Cardiac fibroblast (primary cell): Measurements from ENCODE around the gene CLTB.

Source experiments
- DNase-seq, 2 donors: peaks; one replicate each; pipeline versions ENCODE4 v3.0.0 to v3.0.0-alpha.2; 2010; ENCODE audit warnings: low read depth in 2 of 2
- H3K4me3 ChIP-seq, 2 donors: replicated peaks in 1 of 2; 1 replicate in 1 of 2; 2 replicates in 1 of 2; pipeline ENCODE4 v1.5.1; 2011; ENCODE audit warnings: low read depth in 2 of 2, low read length in 2 of 2, mild to moderate bottlenecking in 2 of 2, moderate library complexity in 1 of 2
- TF ChIP-seq, protein P1 (sequence below): IDR thresholded peaks from one replicate; pipeline ENCODE4 v1.5.1; 2011; ENCODE audit warnings: low read depth, mild to moderate bottlenecking, low read length, inconsistent platforms

CLTB gene

DNA sequence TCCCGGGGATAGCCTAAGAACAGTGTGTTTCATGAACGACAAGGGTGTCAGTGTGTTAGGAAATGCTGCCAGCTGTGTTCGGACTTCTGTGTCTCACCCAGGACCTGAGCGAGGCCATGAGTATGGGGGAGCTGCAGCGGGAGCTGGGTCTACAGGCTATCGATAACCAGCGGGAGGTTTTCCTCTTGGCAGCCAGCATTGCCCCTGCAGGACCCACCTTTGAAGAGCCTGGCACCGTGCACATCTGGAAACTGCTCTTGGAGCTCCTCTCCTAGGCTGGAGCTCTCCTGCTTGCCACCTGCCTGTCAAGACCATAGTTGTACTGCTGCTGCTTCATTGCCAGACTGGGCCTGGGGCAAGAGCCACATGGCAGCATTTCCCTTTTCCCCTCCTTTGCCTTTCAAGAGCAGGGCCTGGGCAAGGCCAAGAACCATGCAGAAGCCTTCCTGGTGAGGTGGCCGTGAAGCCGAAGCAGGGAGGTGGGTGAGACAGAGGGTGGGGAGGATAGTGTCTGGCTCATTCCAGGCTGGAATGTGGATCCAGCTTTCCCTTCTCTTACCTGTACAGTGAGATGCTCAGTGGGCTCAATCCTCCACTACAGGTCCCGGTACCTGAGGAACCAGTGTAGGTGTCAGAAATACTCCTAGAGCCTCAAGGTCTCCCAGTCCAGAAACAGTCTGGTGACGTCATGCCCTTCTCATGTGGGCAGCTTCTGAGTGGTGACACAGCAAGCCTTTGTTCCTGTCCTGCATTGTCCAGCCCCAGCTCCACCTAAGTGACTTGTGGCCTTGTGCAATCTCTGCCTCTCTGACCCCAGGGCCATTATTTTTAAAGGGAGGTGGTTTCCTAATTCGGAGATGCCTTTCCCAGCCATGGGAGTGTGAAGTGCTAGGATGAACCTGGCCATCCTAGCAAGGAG, 44.5 kb downstream of the CLTB start:
- TF ChIP-seq, protein P1, sequence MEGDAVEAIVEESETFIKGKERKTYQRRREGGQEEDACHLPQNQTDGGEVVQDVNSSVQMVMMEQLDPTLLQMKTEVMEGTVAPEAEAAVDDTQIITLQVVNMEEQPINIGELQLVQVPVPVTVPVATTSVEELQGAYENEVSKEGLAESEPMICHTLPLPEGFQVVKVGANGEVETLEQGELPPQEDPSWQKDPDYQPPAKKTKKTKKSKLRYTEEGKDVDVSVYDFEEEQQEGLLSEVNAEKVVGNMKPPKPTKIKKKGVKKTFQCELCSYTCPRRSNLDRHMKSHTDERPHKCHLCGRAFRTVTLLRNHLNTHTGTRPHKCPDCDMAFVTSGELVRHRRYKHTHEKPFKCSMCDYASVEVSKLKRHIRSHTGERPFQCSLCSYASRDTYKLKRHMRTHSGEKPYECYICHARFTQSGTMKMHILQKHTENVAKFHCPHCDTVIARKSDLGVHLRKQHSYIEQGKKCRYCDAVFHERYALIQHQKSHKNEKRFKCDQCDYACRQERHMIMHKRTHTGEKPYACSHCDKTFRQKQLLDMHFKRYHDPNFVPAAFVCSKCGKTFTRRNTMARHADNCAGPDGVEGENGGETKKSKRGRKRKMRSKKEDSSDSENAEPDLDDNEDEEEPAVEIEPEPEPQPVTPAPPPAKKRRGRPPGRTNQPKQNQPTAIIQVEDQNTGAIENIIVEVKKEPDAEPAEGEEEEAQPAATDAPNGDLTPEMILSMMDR = no peak
- H3K4me3 ChIP-seq = no peak overlapping the region
- peak in 1 of 2 donors; percentile 45 for DNase-seq

GRCh38 chr5:176369934-176370711, 46.2 kb downstream of the CLTB start:
- no peak for DNase-seq
- TF ChIP-seq, protein P1 = no peak
- no peak overlapping the region for H3K4me3 ChIP-seq

- DNase-seq = no peak
- no peak overlapping the region for H3K4me3 ChIP-seq
- TF ChIP-seq, protein P1 = no peak
Measured at GRCh38 chr5:176368726-176369125, 47.6 kb downstream of the CLTB start.

DNA sequence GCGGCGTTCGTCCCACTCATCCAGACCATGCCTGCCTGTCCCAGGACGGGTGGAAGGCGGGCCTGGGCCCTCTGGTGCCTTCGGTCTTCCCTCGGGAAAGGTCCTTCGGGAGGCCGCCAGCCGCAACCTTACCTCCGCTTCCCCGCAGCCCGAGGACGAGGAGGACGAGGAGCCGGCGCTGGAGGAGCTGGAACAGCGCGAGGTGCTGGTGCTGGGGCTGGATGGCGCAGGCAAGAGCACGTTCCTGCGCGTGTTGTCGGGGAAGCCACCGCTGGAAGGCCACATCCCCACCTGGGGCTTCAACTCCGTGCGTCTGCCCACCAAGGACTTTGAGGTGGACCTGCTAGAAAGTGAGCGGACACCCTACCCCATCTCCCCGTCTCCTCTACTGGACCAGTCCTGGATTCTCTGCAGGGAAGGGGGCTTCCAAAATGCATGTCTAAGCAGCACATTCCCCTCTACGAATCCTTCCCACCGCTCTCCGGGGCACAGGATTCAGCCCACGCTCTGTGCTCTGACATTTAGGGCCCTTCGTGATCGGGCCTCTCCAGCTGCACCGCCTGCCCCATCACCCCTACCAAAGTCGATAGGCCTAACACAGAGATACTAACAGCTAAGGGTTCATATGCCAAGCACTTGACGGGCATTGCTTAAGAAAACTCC, 50.0 kb downstream of the CLTB start:
- peak overlapping the region; percentile 58 to 65 for H3K4me3 ChIP-seq
- DNase-seq = no peak
- TF ChIP-seq, protein P1 = no peak

- peak; percentile 50 to 54 for DNase-seq
- peak within 1 kb of the TSS; percentile 58 to 65 for H3K4me3 ChIP-seq
- TF ChIP-seq, protein P1 = no peak
Measured at GRCh38 chr5:176365351-176366231, 50.7 kb downstream of the CLTB start, which contains the start of gene ARL10. TSS of gene ARL10 (plus strand) at chr5:176365487. CDS start at chr5:176365564, 77 bp downstream.

DNA sequence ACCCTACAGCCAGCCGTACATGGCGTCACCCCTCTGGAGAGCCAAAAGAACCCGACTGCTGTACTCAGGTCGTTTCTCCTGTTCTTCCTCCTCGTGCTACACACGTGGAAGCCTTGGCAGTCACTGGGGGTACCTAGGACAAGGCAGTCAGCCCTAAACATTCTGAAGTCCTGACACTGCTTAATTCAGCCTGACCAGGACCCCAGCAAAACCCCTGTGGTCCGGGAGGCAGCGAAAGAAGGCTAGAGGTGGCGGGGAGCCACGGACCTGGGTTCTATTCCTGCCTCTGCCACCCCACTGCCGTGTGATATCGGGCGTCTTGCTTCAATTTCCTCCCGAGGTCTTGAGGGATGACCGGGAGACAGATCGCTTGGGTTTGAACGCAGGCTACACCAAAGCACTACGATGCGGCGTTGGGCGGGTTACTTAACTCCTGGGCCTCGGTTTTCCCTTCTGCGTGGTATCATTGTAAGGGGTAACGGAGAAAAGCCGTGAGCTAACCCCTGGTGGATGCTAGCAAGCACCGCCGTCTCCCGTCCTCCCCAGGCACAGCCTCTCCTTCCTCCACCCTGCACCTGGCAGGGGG, 51.5 kb downstream of the CLTB start:
- DNase-seq = no peak
- TF ChIP-seq, protein P1 = no peak

More for the DNA sequence above, 51.5 kb downstream of the CLTB start:
- H3K4me3 ChIP-seq = peak overlapping the region; percentile 58 to 65
